HEK293 (cell line): ENCODE results near the gene BICD2.

ENCODE experiments used
- KLF17 ChIP-seq: fragments of 450-650 bp; formaldehyde crosslinking; IDR thresholded peaks from 2 replicates; pipeline ENCODE4 v1.5.1; 2016; ENCODE audit warnings: missing biosample characterization, missing genetic modification characterization
- MEIS1 ChIP-seq: sonication (generic); formaldehyde crosslinking; IDR thresholded peaks from 2 replicates; pipeline ENCODE4 v1.8.1; 2022; ENCODE audit warnings: missing genetic modification reagents, mild to moderate bottlenecking, borderline replicate concordance
- PBX3 ChIP-seq: sonication (generic); formaldehyde crosslinking; IDR thresholded peaks from 2 replicates; pipeline ENCODE4 v1.8.1; 2022; ENCODE audit warnings: mild to moderate bottlenecking, moderate library complexity, missing genetic modification reagents
- SETDB1 ChIP-seq: IDR thresholded peaks from one replicate; pipeline ENCODE4 v1.6.1; 2017; ENCODE audit warnings: mild to moderate bottlenecking, low read length, moderate library complexity, mixed read lengths; ENCODE audit not compliant: insufficient read length
- ZFP41 ChIP-seq: fragments of 450-650 bp; formaldehyde crosslinking; IDR thresholded peaks from 2 replicates; pipeline ENCODE4 v1.5.1; 2016; ENCODE audit warnings: missing biosample characterization, missing genetic modification characterization, borderline replicate concordance
- ZNF311 ChIP-seq: fragments of 450-650 bp; formaldehyde crosslinking; IDR thresholded peaks from 2 replicates; pipeline ENCODE4 v1.5.1; 2017; ENCODE audit warnings: missing biosample characterization, missing genetic modification characterization, borderline replicate concordance
- ZNF350 ChIP-seq: fragments of 450-650 bp; formaldehyde crosslinking; IDR thresholded peaks from 2 replicates; pipeline ENCODE4 v1.5.0; 2017; ENCODE audit warnings: missing biosample characterization, mild to moderate bottlenecking, missing genetic modification characterization
- ZNF423 ChIP-seq: fragments of 450-650 bp; formaldehyde crosslinking; IDR thresholded peaks from 2 replicates; pipeline ENCODE4 v1.5.1; 2016; ENCODE audit warnings: missing biosample characterization, missing genetic modification characterization
- TF ChIP-seq, protein P1 (sequence below): fragments of 450-650 bp; formaldehyde crosslinking; IDR thresholded peaks from 2 replicates; pipeline ENCODE4 v1.5.1; 2016; ENCODE audit warnings: missing biosample characterization, missing genetic modification characterization
- TF ChIP-seq, protein P2 (sequence below): fragments of 450-650 bp; formaldehyde crosslinking; IDR thresholded peaks from 2 replicates; pipeline ENCODE4 v1.5.1; 2016; ENCODE audit warnings: missing biosample characterization, missing genetic modification characterization
- TF ChIP-seq, protein P3 (sequence below): fragments of 450-650 bp; formaldehyde crosslinking; IDR thresholded peaks from 2 replicates; pipeline ENCODE4 v1.5.1; 2016; ENCODE audit warnings: missing biosample characterization, missing genetic modification characterization

GRCh38 chr9:92747459-92748232 lies 17.0 kb downstream of the BICD2 start:
- TF ChIP-seq, protein P1, sequence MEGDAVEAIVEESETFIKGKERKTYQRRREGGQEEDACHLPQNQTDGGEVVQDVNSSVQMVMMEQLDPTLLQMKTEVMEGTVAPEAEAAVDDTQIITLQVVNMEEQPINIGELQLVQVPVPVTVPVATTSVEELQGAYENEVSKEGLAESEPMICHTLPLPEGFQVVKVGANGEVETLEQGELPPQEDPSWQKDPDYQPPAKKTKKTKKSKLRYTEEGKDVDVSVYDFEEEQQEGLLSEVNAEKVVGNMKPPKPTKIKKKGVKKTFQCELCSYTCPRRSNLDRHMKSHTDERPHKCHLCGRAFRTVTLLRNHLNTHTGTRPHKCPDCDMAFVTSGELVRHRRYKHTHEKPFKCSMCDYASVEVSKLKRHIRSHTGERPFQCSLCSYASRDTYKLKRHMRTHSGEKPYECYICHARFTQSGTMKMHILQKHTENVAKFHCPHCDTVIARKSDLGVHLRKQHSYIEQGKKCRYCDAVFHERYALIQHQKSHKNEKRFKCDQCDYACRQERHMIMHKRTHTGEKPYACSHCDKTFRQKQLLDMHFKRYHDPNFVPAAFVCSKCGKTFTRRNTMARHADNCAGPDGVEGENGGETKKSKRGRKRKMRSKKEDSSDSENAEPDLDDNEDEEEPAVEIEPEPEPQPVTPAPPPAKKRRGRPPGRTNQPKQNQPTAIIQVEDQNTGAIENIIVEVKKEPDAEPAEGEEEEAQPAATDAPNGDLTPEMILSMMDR (tag by site-specific recombination) = no peak
- TF ChIP-seq SETDB1 (no peak), PBX3 (CRISPR knock-in tag) (no peak), ZNF350 (tag by site-specific recombination) (no peak), ZNF311 (no peak), ZFP41 (tag by site-specific recombination) (no peak), MEIS1 (CRISPR knock-in tag) (no peak), ZNF423 (tag by site-specific recombination) (no peak), KLF17 (tag by site-specific recombination) (no peak)
- TF ChIP-seq, protein P2, sequence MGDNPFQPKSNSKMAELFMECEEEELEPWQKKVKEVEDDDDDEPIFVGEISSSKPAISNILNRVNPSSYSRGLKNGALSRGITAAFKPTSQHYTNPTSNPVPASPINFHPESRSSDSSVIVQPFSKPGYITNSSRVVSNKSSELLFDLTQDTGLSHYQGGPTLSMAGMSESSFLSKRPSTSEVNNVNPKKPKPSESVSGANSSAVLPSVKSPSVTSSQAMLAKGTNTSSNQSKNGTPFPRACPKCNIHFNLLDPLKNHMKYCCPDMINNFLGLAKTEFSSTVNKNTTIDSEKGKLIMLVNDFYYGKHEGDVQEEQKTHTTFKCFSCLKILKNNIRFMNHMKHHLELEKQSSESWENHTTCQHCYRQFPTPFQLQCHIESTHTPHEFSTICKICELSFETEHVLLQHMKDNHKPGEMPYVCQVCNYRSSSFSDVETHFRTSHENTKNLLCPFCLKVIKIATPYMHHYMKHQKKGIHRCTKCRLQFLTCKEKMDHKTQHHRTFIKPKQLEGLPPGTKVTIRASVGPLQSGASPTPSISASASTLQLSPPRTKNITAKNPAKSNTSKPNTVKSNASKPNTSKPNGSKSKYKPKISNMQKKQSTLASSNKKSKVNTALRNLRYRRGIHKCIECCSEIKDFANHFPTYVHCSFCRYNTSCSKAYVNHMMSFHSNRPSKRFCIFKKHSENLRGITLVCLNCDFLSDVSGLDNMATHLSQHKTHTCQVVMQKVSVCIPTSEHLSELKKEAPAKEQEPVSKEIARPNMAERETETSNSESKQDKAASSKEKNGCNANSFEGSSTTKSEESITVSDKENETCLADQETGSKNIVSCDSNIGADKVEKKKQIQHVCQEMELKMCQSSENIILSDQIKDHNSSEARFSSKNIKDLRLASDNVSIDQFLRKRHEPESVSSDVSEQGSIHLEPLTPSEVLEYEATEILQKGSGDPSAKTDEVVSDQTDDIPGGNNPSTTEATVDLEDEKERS = no peak
- TF ChIP-seq, protein P3, sequence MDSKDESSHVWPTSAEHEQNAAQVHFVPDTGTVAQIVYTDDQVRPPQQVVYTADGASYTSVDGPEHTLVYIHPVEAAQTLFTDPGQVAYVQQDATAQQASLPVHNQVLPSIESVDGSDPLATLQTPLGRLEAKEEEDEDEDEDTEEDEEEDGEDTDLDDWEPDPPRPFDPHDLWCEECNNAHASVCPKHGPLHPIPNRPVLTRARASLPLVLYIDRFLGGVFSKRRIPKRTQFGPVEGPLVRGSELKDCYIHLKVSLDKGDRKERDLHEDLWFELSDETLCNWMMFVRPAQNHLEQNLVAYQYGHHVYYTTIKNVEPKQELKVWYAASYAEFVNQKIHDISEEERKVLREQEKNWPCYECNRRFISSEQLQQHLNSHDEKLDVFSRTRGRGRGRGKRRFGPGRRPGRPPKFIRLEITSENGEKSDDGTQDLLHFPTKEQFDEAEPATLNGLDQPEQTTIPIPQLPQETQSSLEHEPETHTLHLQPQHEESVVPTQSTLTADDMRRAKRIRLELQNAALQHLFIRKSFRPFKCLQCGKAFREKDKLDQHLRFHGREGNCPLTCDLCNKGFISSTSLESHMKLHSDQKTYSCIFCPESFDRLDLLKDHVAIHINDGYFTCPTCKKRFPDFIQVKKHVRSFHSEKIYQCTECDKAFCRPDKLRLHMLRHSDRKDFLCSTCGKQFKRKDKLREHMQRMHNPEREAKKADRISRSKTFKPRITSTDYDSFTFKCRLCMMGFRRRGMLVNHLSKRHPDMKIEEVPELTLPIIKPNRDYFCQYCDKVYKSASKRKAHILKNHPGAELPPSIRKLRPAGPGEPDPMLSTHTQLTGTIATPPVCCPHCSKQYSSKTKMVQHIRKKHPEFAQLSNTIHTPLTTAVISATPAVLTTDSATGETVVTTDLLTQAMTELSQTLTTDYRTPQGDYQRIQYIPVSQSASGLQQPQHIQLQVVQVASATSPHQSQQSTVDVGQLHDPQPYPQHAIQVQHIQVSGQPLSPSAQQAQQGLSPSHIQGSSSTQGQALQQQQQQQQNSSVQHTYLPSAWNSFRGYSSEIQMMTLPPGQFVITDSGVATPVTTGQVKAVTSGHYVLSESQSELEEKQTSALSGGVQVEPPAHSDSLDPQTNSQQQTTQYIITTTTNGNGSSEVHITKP (tag by site-specific recombination) = no peak
